ENCODE measurements around the gene REV1. TPM values are rescaled to one million over a fixed set of nuclear protein-coding genes. Genes with fewer than 3 reads are reported as not detected.
"Not testable (repeated sequence)": the region's sequence is repeated elsewhere in the genome, so short reads cannot be mapped to it uniquely, and the experiment has no call there.

Gene REV1
- total RNA-seq, 1 donor from 2014 or later: 42.8 TPM

GRCh38 chr2:99377879-99378278 is 111.9 kb downstream of the REV1 start:
- intact Hi-C loops (cut with micrococcal nuclease): no loop called here
- Histone ChIP-seq H3K27me3 (ENCODE audit: low read depth) (no peaks in the 10 kb centered on the region), H3K4me3 (no peak overlapping the region), H3K27ac (replicated peaks) (no peak overlapping the region), H3K36me3 (peaks cover 94% of the 10 kb centered on the region), H3K9me3 (replicated peaks) (peaks cover 10% of the 10 kb centered on the region), H3K4me1 (no peaks in the 10 kb centered on the region)
- TF ChIP-seq CTCF (IDR thresholded peaks at IDR 0.05; ENCODE audit: borderline replicate concordance): no peak
- no peak for DNase-seq

DNA sequence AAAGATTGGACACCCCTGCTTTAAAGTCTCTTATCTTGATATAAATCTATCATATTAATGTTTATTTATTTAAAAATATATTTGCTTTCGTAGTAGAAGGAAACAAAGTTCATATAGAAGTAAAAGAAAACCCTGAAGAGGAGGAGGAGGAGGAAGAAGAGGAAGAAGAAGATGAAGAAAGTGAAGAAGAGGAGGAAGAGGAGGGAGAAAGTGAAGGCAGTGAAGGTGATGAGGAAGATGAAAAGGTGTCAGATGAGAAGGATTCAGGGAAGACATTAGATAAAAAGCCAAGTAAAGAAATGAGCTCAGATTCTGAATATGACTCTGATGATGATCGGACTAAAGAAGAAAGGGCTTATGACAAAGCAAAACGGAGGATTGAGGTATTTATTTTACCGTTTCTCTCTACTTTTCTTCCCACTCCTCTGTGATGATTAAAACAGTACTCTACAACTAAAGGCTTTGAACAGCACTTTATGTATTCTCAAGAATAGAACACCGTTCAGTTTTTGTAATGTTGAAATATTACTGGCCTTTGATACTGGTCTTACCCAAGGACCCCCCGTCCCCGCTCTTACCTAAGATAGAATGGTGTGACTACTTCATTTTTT is 113.5 kb downstream of the REV1 start:
- DNase-seq: no peak
- no peaks in the 10 kb centered on the region for H3K4me1 ChIP-seq
- intact Hi-C loops (cut with micrococcal nuclease): no loop called here
- peaks cover 10% of the 10 kb centered on the region for H3K9me3 ChIP-seq (replicated peaks)
- H3K36me3 ChIP-seq: peaks cover 95% of the 10 kb centered on the region
- H3K4me3 ChIP-seq: no peak overlapping the region
- no peak overlapping the region for H3K27ac ChIP-seq (replicated peaks)
- TF ChIP-seq CTCF (IDR thresholded peaks at IDR 0.05; ENCODE audit: borderline replicate concordance): no peak
- no peaks in the 10 kb centered on the region for H3K27me3 ChIP-seq (ENCODE audit: low read depth)

GRCh38 chr2:99374747-99375146 is 115.1 kb downstream of the REV1 start:
- no peak overlapping the region for H3K4me3 ChIP-seq
- intact Hi-C loops (cut with micrococcal nuclease): no loop called here
- no peak for TF ChIP-seq CTCF (IDR thresholded peaks at IDR 0.05; ENCODE audit: borderline replicate concordance)

GRCh38 chr2:99373144-99373543 is 116.7 kb downstream of the REV1 start:
- Histone ChIP-seq H3K9me3 (replicated peaks) (peaks cover 10% of the 10 kb centered on the region), H3K4me3 (no peak overlapping the region), H3K27me3 (ENCODE audit: low read depth) (no peaks in the 10 kb centered on the region), H3K4me1 (no peaks in the 10 kb centered on the region), H3K27ac (replicated peaks) (no peak overlapping the region), H3K36me3 (peaks cover 98% of the 10 kb centered on the region)
- intact Hi-C loops (cut with micrococcal nuclease): no loop called here
- no peak for TF ChIP-seq CTCF (IDR thresholded peaks at IDR 0.05; ENCODE audit: borderline replicate concordance)
- DNase-seq: no peak

More at GRCh38 chr2:99374747-99375146, 115.1 kb downstream of the REV1 start:
- no peaks in the 10 kb centered on the region for H3K4me1 ChIP-seq
- peaks cover 10% of the 10 kb centered on the region for H3K9me3 ChIP-seq (replicated peaks)
- no peaks in the 10 kb centered on the region for H3K27me3 ChIP-seq (ENCODE audit: low read depth)
- H3K27ac ChIP-seq (replicated peaks): no peak overlapping the region
- peaks cover 98% of the 10 kb centered on the region for H3K36me3 ChIP-seq
- no peak for DNase-seq

DNA sequence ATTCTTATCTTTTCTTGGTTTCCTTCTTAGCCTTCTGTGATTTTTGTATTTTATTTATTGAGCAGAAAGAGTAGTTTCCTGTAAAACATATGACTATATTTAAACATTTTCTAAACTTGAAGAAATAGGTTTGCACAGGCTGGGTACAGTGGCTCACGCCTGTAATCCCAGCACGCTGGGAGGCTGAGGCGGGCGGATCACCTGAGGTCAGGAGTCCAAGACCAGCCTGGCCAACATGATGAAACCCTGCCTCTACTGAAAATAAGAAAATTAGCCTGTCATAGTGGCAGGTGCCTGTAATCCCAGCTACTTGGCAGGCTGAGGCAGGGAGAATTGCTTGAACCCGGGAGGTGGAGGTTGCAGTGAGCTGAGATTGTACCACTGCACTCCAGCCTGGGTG is 121.0 kb downstream of the REV1 start:
- H3K27ac ChIP-seq (replicated peaks); H3K27me3 ChIP-seq (ENCODE audit: low read depth); intact Hi-C loops (cut with micrococcal nuclease); DNase-seq; H3K9me3 ChIP-seq (replicated peaks); H3K4me3 ChIP-seq; H3K4me1 ChIP-seq: not testable (repeated sequence)
- H3K36me3 ChIP-seq: peaks cover 97% of the 10 kb centered on the region

DNA sequence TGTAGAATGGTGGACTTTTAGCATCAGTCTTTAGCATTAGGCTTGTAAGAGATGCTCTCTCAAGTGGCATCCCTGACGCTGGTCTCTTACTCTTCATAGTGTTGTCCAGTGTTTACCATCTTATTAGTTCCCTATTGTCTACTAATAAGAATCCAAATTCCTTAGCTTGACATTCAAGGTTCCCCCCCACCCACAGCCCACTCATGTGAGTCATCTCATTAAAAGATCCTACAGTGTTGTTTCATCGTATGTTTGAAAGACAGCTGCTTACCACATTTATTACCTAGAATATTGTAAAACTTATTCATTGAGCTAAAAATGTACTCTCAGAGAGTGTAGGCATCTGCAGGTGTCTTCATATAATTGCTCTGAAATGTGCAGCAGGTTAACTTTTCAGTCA is 124.2 kb downstream of the REV1 start:
- Histone ChIP-seq H3K9me3 (replicated peaks) (no peaks in the 10 kb centered on the region), H3K4me3 (no peak overlapping the region), H3K4me1 (no peaks in the 10 kb centered on the region), H3K36me3 (peaks cover 97% of the 10 kb centered on the region), H3K27ac (replicated peaks) (no peak overlapping the region), H3K27me3 (ENCODE audit: low read depth) (no peaks in the 10 kb centered on the region)
- intact Hi-C loops (cut with micrococcal nuclease): no loop called here
- no peak for TF ChIP-seq CTCF (IDR thresholded peaks at IDR 0.05; ENCODE audit: borderline replicate concordance)
- DNase-seq: no peak

All from left ventricle myocardium inferior (tissue), 1 donor.